RCC 7860 (cell line): Measurements from ENCODE around the gene RNU1-4.
"Not testable (repeated sequence)": the region's sequence is repeated elsewhere in the genome, so short reads cannot be mapped to it uniquely, and the experiment has no call there.

Experiments
- DNase-seq: peaks from one replicate; pipeline ENCODE4 v3.0.0-alpha.2; 2015; ENCODE audit warnings: low spot score
- FAIRE-seq: peaks from 2 replicates; lab custom pipeline; 2012; peaks lifted over from hg19 to GRCh38; lab: Jason Lieb, UNC

Gene RNU1-4

DNA sequence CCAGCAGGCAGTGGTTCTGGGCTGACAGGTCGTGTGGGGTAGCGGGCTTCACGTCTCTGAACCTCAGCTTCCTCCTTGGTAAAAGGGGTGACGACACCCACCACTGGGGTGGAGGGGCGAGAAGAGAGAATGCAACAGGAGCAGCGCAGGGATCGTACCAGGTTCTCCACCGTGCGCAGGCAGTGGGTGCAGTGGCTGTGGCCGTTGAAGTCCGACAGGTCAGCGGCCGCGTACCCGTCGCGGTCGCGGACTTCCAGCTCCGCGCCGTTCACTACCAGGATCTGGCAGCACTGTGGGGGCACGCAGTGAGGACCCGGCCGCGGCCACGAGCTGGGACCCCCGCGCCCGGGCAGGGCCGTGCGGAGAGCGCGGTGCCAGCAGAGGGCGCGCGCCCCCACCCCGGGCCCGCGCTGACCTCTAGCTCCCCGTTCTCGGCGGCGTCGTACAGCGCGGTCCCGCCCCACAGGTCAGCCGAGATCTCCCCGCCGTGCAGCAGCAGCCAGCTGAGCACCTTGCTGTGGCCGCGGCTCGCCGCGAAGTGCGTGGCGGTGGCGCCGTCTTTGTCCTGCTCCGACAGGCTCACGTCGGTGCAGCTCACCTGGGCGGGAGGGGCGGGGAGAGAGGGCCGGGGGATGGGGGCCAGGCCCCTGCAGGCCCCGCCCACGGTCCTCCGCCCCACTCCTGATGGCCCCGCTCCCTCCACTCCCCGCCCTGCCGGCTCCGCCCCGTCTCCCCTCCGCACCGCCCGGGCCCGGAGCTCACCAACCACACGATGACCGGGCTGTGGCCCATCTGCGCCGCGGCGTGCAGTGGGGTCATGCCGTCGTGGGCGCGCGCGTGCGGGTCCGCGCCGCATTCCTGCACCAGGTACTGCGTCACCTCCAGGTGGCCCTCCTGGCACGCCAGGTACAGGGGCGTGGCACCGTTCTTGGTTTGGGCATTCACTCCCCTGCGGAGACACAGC is 32.9 kb upstream of the RNU1-4 start:
- FAIRE-seq, DNase-seq: not testable (repeated sequence)

DNA sequence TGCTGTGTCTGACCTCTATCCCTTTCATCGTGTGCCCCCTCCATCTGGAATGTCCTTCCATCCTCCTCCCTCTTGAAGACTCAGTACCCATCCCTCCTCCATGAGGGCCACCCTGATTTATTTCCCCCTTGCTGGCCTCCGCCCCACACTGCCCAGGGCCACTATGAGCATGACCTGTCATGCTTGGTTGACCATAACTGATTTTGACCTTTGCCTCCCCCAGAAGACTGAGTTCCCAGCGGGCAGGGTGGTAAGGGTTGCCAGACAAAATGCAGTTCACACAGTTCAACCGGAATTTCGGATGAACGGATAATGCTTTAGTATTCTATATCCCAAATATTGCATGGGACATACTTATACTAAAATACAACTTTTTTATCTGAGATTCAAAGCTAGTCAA is 31.6 kb upstream of the RNU1-4 start:
- not testable (repeated sequence) for DNase-seq
- peak; percentile 95 for FAIRE-seq

DNA sequence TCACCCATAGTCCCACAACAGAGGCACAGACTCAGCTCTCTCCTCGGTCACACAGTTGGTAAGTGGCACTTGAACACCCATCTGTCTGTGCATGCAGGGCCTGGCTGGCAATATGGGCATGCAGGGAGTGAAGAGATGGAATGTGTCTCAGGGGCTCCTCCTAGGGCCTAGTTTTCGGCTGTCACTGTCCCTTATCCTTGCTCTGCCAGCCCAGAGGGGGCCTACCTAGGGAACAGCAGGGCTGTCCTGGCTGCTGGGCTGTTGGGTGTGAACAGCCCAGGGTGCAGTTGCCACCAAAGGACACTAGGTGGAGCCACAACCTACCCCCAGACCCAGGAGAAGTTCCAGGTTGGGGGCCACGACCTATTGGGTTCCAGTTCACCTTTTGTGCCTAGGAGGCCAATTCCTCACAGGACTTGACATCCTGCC is 30.6 kb upstream of the RNU1-4 start:
- DNase-seq, FAIRE-seq: not testable (repeated sequence)

DNA sequence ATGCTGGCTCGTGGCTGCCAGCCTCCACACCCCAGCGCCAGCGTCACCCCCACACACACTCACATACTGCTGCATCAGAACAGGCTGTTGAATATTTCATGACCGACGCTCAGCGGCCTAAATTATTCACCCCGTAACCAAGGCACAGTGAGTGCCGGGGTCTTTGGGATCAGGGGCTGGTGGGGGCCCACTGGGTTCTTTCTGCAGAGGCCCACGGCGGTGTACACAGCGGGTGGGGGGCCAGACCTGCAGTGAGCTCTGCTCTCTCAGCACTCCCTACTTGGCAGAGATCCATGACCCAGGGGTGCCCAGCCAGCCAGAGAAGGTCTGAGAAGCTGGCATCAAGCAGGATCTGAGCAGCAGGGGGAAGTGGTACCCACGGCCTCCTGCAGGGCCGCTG is 29.7 kb upstream of the RNU1-4 start:
- not testable (repeated sequence) for DNase-seq, FAIRE-seq

DNA sequence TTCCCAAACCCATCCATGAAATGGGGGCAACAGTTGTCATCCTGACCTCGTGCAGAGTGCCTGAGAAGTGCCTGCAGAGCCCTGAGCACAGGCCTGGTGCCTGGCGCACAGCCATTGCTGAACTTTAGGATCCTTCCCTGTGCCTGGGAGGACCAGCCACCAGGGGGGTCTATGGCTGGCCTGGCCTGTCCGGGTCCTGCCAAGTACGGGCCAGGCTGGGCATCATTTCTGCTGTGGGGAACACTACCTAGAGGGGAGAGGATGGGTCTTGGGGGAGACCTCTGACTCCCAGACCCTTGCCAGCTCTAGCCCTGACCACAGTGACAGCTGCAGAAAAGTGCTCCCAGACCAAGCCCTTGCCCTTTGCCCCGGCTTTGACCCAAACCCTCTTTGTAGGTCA is 28.2 kb upstream of the RNU1-4 start:
- FAIRE-seq: not testable (repeated sequence)

DNA sequence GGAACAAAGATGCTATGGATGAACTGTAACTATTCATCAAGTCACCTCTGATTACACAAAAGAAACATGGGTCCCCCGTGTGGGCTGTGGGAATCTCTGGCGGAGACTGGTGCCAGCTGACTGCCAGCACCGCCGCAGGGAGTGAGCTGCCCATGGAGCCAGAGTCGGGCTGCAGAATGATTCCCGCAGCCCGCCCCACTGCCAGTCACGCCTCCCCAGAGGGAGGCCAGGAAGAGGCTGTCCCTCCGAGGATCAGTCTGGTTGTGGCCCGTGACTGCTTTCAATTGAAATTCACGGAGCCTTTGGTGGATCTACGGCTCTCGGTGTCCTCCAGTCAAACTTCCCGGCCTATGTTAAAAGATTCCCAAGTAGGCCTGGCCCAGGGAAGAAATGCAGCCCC is 27.7 kb upstream of the RNU1-4 start:
- not testable (repeated sequence) for FAIRE-seq, DNase-seq

More for the DNA sequence above, 28.2 kb upstream of the RNU1-4 start:
- not testable (repeated sequence) for DNase-seq

DNA sequence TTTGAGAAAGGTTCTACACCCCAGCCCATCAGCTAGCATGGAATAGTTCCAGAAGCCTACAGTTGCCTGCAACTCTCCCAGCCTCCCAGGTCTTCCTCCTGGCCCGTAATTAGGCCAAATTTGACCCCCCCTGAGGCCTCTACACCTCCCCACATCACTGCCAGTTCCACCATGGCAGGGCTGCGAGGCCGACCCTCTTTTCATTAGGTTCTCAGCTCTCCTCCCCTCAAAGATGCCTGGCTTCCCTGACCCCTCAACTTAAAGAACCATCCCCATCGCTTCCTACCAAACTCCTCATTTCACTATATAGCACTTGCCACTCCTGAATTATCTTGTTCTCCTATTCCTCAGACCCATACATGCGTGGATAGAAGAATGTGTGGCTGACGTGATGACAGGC is 27.3 kb upstream of the RNU1-4 start:
- not testable (repeated sequence) for DNase-seq, FAIRE-seq

DNA sequence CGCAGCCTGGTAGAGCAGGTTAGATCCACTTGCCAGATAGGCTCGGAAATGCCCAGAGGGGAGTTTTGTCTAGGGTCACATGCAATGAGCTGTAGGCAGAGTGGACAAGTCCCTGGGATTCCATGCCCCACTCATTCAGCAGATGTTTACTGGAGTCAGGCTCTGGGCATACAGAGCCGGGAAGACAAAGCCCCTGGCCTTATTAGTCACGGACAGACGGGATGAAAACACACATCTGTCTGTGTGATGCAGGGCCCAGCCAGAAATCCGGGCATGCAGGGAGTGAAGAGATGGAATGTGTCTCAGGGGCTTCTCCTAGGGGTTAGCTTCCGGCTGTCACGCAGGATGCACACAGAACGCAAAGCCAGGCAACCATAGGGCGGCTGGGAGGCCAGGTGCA is 26.8 kb upstream of the RNU1-4 start:
- FAIRE-seq: not testable (repeated sequence)

DNA sequence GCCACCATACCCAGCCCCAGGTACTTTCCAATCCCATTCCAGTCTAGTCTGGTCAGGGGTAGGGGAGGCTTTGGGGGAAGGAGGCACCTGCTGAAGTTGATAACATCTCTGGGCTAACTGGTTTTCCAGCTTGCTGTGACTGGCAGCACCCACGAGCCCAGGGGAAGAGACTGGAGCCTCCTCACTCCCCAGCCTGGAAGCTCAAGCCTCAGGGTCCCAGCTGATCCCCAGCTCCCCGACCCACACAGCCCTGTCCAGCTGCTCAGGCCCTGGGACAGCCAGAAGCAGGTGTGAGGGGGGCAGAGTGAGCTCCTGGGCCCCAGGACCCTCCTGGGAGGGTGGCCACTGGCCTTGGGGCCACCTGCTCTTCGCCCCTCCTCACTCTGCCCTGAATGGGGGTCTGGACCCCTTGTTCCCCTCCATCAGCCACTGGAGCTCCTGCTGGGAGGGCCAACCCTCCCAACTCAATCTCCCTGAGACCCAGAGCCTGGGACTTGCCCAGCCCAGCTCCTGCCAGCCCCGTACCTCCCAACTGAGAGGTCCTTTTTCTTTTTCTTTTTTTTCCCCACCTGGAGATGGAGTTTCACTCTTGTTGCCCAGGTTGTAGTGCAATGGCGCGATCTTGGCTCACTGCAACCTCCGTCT is 23.5 kb upstream of the RNU1-4 start:
- no peak for FAIRE-seq
- DNase-seq: no peak

More for the DNA sequence above, 26.8 kb upstream of the RNU1-4 start:
- DNase-seq: not testable (repeated sequence)

DNA sequence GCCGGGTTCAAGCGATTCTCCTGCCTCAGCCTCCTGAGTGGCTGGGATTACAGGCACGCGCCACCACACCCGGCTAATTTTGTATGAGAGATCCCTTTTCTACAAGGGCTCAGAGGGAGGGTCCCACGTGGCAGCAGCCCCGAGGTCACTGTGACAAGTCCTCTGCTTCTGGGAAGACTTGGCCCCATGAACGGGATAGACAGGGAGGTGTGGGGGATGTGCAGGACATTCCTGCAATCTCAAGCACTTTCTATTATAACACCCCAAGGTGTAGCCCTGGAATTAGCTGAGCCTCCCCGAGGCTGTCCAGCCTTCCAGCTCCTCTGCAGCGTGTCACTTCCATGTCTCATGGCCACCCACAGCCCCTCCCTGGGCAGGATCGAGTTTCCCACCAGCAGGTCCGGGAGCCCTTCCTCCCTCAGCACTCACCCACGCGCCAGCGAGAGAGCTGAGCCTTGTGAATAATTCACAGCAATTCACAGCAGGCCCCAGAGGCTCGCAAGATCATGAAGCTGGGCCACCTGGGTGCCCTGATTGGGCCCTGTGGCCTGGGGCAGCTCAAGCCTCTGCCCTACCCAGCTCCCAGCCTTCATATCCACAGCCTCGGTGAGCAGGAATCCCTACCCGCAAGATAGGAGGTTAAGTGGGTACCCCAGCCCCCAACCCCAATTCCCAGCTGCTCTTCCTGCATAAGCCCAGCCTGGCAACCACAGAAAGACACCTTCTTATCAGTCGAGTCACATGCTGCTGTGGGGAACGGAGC is 22.8 kb upstream of the RNU1-4 start:
- FAIRE-seq (no peak), DNase-seq (peak; percentile 6)

DNA sequence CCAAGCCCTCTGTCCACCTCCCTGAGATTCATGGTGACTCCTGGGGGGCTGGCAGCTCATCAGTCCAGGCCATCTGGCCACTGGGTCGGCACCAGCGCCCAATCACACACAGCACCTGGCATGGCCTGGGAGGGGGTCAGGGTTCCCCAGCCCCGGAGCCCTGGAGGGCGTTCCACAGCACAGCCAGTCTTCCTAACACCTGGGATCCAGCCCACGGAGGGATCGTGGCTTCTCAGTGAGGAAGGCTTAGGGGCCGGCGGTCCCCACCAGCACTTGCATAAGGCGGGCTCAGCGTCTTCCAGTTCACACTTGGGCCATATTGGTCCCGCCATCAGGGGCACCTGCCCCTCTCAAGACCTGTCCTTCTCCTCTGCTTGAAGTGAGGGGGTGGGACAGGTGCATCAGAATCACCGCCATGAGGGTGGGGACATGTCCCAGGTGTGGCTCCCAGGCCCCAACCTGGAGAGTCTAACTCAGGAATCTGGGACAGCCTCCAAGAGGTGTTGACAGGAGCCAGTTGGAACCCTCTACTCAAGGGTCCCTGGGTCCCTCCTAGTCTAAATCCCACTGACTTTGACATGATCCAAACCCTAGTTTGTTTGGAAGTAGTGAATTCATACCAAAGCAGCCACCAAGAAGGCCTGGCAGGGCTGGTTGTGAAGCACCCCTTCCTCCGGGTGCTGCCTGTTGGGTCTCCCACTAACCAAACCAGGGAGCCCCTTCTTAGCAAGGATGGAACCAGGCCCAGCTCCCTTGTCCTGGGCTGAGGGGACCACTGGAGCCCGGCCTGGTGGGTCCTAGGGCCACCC is 22.0 kb upstream of the RNU1-4 start:
- FAIRE-seq, DNase-seq: not testable (repeated sequence)

DNA sequence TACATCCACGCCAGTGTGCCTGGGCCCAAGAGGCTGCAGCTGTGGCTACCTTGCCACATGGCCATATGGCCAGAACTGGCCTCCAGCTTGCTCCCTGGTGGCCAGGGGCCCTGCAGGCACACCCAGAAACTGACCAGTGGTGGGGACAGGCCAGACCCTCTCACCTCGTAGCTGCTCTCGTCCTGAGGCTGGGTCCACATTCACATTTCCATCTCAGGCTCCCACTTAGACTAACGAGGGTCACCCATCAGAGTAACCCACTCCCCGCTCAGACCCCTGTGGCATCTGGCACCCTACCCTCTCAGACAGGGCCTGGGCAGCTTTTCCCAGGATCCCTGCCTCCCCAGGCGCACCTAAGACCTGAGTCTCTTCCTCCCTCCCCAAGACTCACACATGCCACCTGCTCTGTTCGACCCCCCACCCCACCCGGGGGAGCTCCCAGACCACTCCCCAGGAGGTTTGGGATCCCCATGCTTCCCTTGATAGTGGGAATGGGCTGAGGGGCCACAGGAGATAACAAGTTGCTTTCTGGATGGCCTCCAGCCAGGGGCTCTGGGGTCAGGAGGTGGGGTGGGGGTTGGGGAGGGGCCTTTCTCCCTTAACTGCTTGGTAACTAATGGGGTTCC is 21.3 kb upstream of the RNU1-4 start:
- FAIRE-seq (no peak), DNase-seq (no peak)

DNA sequence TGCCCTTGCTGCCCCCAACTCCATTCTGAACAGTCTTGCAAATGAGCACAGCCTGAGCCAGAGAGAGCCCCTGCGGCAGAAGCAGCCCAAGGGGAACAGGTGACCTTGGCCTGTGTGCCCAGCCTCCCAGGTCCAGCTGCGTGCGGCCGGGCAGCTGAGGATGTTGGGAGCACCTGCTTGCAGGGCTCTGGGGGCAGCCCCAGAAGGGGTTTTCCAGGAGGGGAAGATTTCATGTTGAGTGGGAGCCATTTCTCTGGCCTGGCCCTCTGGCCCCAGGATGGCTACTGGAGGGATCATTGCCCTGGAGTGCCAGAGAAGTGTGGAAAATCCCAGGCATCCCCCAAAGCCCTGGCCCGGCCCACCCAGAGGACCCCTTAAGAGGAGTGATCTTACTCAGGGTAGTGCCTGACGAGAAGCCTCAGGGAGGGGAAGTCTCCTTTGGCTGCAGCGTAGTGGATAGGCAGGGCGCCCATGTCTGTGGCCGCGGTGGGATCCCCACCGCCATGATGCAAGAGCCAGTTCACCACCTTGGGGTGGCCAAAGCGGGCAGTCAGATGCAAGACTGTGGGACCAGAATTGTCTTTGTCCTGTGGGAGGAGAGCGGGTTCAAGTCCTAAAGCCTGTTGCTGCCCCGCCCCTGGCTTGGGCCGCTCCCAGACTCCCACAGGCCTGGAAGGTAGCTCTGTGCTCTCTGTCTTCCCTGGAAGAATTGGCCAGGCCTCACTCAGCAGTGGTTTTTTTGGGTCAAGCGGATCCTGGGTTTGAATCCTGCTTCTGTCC is 20.6 kb upstream of the RNU1-4 start:
- DNase-seq (no peak), FAIRE-seq (no peak)

DNA sequence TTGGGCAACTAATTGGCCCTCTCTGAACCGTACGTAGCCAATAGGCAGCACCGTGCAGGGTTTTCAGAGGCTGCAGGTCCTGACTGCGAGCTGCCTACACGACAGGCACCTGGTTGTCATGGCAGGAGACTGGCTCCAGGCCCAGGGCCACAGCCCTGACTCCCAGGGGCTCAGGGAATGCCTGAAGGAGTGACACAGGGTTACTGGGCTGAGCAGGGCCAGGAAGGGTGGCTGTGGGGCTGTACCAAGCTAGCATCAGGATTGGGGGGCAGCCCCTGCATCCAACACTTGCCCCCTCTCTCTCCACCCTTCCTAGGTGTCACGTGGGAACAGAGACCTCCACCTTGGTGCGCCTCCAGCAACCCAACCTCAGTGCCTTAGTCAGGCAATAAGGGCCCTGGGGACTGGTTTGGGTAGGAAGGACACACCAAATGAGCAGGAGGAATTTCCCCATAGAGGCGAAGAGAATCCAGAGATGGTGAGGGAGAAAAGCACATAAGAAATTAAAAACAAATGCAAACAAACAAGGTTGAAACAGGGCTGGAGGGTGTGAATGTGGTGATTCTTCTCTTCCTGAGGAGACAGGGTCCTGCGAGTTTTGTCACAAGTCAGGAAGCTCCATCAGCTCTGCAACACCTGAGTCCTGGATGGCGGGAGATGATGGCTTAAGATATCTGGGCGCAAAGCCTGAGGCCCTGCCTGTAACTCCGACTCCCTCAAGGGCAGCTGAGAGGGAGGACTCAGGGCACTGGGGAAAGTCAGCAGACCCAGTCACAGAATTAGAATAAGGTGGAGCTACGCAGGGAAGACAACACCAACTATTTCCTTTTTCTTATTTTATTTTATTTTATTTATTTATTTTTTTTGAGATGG is 19.7 kb upstream of the RNU1-4 start:
- DNase-seq (no peak), FAIRE-seq (no peak)

DNA sequence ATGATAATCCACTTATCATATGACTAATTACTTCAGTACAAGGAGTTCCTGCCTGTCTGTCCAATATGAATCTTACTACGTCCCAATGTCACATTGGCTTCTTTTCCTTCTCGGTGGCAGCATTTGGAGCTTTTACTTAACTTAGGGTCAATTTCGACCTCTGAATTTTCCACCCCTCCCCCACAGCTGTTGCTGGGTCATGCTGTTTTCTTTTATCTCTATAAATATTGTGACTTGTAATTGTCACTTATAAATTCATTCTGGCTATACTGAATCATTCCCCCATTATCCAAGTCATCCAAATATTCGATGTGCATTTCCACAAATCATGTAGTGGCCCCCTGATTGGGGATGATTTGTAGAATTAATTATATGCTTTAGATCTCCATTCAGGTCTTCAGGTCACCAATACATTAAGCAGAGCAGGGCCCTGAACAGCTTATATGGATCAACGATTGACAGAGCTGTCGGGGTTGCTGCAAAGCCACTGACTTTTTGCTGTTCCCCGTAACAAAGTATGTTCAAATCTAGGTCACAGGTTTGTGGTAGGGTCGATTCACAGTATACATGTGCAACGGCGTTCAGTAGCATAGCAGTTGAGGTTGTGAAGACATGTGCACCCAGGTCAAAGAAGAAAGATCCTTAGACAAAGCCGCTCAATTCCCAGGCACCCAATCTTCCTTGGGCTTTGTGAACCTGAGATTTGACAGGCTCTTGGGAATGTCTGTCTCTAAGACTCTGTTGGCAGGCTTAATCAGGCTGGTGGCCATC is 18.3 kb upstream of the RNU1-4 start:
- no peak for FAIRE-seq
- peak; percentile 3 for DNase-seq

DNA sequence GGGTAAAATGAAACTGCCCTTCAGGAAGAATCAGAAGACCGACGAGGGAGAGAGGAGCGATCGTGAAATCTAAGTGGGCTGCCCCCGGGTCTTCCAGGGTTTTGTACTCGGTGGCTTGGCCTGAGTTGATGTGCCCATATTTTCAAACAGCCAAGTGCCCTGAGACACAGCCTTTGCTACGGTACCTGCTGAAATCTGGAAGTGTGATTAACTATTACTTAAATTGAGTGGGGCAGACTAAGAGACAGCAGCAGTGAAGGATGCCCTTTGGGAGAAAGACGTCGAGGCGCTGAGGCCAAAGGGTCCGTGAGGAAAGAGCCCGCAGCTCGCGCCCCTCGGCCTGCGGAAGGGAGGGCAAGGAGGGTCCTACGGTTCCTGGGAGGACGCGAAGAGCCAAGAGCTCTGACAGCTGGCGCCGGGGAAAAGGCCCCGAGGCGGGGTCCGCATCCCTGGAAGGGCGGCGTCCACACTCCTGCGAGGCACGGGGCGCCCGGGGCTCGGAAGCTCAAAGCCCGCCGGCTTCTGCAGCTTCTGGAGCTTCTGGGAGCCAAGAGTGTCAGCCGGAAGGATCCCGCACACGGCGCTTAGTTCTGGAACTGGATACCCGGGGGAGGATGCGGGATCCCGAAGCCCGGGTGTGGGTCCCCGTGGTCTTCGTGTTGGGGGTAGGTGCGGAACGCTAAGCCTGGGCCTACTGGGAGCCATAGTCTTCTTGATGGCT is 15.4 kb upstream of the RNU1-4 start:
- DNase-seq: peak; percentile 1
- FAIRE-seq: no peak
